Gastrocnemius medialis (tissue), 4 donors: Measurements from ENCODE around the gene LRRC2. TPM values are rescaled to one million over a fixed set of nuclear protein-coding genes. Genes with fewer than 3 reads are reported as not detected.

ENCODE experiments used
- ATAC-seq, 2 donors: fragments of 150-250 bp; one replicate each; pipeline ENCODE4 v1.9.1; 2016
- DNase-seq, 2 donors: peaks; one replicate each; pipeline ENCODE4 v3.0.0-alpha.2; 2019
- H3K27ac ChIP-seq, 4 donors: fragments of 200-600 bp; sonication (generic); 1 replicate in 1 of 4; 2 replicates in 3 of 4; pipeline ENCODE4 v1.5.1; 2016 to 2018; ENCODE audit warnings: mild to moderate bottlenecking in 2 of 4, moderate library complexity in 1 of 4
- H3K27me3 ChIP-seq, 3 donors: fragments of 200-600 bp; sonication (generic) in 2 of 3; 1 replicate in 1 of 3; 2 replicates in 2 of 3; pipeline versions ENCODE4 v1.5.1 to v1.6.0; 2016 to 2019; ENCODE audit warnings: mild to moderate bottlenecking in 1 of 3, moderate library complexity in 1 of 3
- H3K36me3 ChIP-seq, 2 donors: fragments of 200-600 bp; sonication (generic) in 1 of 2; one replicate each; pipeline ENCODE4 v1.5.1; 2017 to 2018
- H3K4me1 ChIP-seq, 2 donors: fragments of 200-600 bp; sonication (generic) in 1 of 2; one replicate each; pipeline ENCODE4 v1.5.1; 2016 to 2017; ENCODE audit warnings: mild to moderate bottlenecking in 2 of 2
- H3K4me3 ChIP-seq, 4 donors: fragments of 200-600 bp; sonication (generic) in 3 of 4; 1 replicate in 1 of 4; 2 replicates in 3 of 4; pipeline ENCODE4 v1.5.1; 2016 to 2019; ENCODE audit warnings: mild to moderate bottlenecking in 2 of 4
- H3K9me3 ChIP-seq, 3 donors: fragments of 200-600 bp; sonication (generic) in 2 of 3; 1 replicate in 1 of 3; 2 replicates in 2 of 3; pipeline ENCODE4 v1.5.1; 2016 to 2019
- CTCF ChIP-seq, 5 experiments: fragments of 450-650 bp in 3 of 5; fragments of 200-600 bp in 2 of 5; sonication (generic) in 2 of 5; IDR thresholded peaks in 4 of 5; conservative IDR thresholded peaks in 1 of 5; 1 replicate in 4 of 5; 2 replicates in 1 of 5; pipeline ENCODE4 v1.5.1; 2016 to 2019; ENCODE audit warnings: antibody characterized with exemption in 5 of 5, mild to moderate bottlenecking in 3 of 5, moderate library complexity in 3 of 5
- POLR2A ChIP-seq, 2 donors: fragments of 450-650 bp; IDR thresholded peaks; one replicate each; pipeline ENCODE4 v1.6.1; 2017; ENCODE audit warnings: antibody characterized with exemption in 2 of 2, mild to moderate bottlenecking in 2 of 2, moderate library complexity in 2 of 2
- in situ Hi-C, 4 donors: fragments of 200-750 bp; cut with MboI; loops; one replicate each; pipeline versions ENCODE4 v1.15.0 to v1.8.0; 2017; ENCODE audit warnings: low sequenced_read_pairs in 4 of 4
- intact Hi-C: fragments of 100-400 bp; cut with DNase I; formaldehyde crosslinking; loops from one replicate; pipeline ENCODE4 v1.15.1; 2023; ENCODE audit warnings: low total_unique reads
- total RNA-seq, 4 donors: library from RNA; depleted of rRNA; stranded (reverse); fragments of >200 nt; gene quantifications; one replicate each; pipeline versions ENCODE4 v1.1.0 to v1.2.3, GENCODE V29; 2016

Gene LRRC2
- total RNA-seq, 4 donors from 2014 or later = 72.7 to 103 (median 92.1) TPM

GRCh38 chr3:46519952-46520351, 46.1 kb downstream of the LRRC2 start:
- no peak overlapping the region for H3K4me3 ChIP-seq
- ATAC-seq (no peak), DNase-seq (no peak)
- in situ Hi-C loops = no loop called here
- no peaks in the 10 kb centered on the region for H3K4me1 ChIP-seq
- H3K9me3 ChIP-seq = no peaks in the 10 kb centered on the region
- intact Hi-C loops = no loop called here
- no peak for TF ChIP-seq CTCF (IDR thresholded peaks at IDR 0.05 in 4 of 5, conservative IDR thresholded peaks at IDR 0.05 in 1 of 5)
- TF ChIP-seq POLR2A (IDR thresholded peaks at IDR 0.05) = no peak
- H3K27ac ChIP-seq = no peak overlapping the region
- peaks cover 0 to 65% of the 10 kb centered on the region in 2 donors for H3K36me3 ChIP-seq
- H3K27me3 ChIP-seq = no peaks in the 10 kb centered on the region

GRCh38 chr3:46517784-46518181, 48.3 kb downstream of the LRRC2 start:
- Histone ChIP-seq H3K27me3 (no peaks in the 10 kb centered on the region), H3K36me3 (peaks cover 0 to 54% of the 10 kb centered on the region in 2 donors), H3K9me3 (no peaks in the 10 kb centered on the region), H3K4me1 (no peaks in the 10 kb centered on the region), H3K27ac (no peak overlapping the region), H3K4me3 (no peak overlapping the region)
- in situ Hi-C loops (no loop called here), intact Hi-C loops (no loop called here)
- TF ChIP-seq POLR2A (IDR thresholded peaks at IDR 0.05) (no peak), CTCF (IDR thresholded peaks at IDR 0.05 in 4 of 5, conservative IDR thresholded peaks at IDR 0.05 in 1 of 5) (no peak)
- ATAC-seq (no peak), DNase-seq (no peak)

GRCh38 chr3:46517016-46517783, 48.9 kb downstream of the LRRC2 start:
- H3K27ac ChIP-seq = no peak overlapping the region
- ATAC-seq = no peak
- no peak for DNase-seq
- H3K4me1 ChIP-seq = no peaks in the 10 kb centered on the region
- intact Hi-C loops (no loop called here), in situ Hi-C loops (no loop called here)
- H3K4me3 ChIP-seq = no peak overlapping the region
- no peak for TF ChIP-seq CTCF (IDR thresholded peaks at IDR 0.05 in 4 of 5, conservative IDR thresholded peaks at IDR 0.05 in 1 of 5)
- TF ChIP-seq POLR2A (IDR thresholded peaks at IDR 0.05) = no peak
- H3K36me3 ChIP-seq = peaks cover 0 to 54% of the 10 kb centered on the region in 2 donors
- H3K27me3 ChIP-seq = no peaks in the 10 kb centered on the region
- H3K9me3 ChIP-seq = no peaks in the 10 kb centered on the region

GRCh38 chr3:46516521-46516920, 49.6 kb downstream of the LRRC2 start:
- H3K4me3 ChIP-seq = no peak overlapping the region
- no peaks in the 10 kb centered on the region for H3K27me3 ChIP-seq
- H3K9me3 ChIP-seq = no peaks in the 10 kb centered on the region
- H3K27ac ChIP-seq = no peak overlapping the region
- peaks cover 0 to 50% of the 10 kb centered on the region in 2 donors for H3K36me3 ChIP-seq
- intact Hi-C loops (no loop called here), in situ Hi-C loops (no loop called here)
- TF ChIP-seq CTCF (IDR thresholded peaks at IDR 0.05 in 4 of 5, conservative IDR thresholded peaks at IDR 0.05 in 1 of 5) (no peak), POLR2A (IDR thresholded peaks at IDR 0.05) (no peak)
- no peaks in the 10 kb centered on the region for H3K4me1 ChIP-seq
- DNase-seq (no peak), ATAC-seq (no peak)
